ENCODE results near the gene CDH19.

CDH19 gene

GRCh38 chr18:66603941-66604627 is at the start of gene CDH19:
CDH19 (minus strand) TSS chr18:66604090; CDS start chr18:66572204, 31,886 bp downstream.
- DNase-seq, result no peak

- DNase-seq, result no peak
Observed at GRCh38 chr18:66647671-66648070, 43.8 kb upstream of the CDH19 start.

GRCh38 chr18:66646609-66647008 is 42.7 kb upstream of the CDH19 start:
- no peak for DNase-seq

GRCh38 chr18:66645983-66646382 is 42.1 kb upstream of the CDH19 start:
- no peak for DNase-seq

- no peak for DNase-seq
Observed at GRCh38 chr18:66641056-66641455, 37.2 kb upstream of the CDH19 start.

- DNase-seq, result no peak
Observed at GRCh38 chr18:66640431-66640830, 36.5 kb upstream of the CDH19 start.

- no peak for DNase-seq
Observed at GRCh38 chr18:66638856-66639629, 35.2 kb upstream of the CDH19 start.

- no peak for DNase-seq
Observed at GRCh38 chr18:66635342-66635741, 31.5 kb upstream of the CDH19 start.

GRCh38 chr18:66632756-66633155 is 28.9 kb upstream of the CDH19 start:
- DNase-seq, result no peak

- no peak for DNase-seq
Observed at GRCh38 chr18:66630831-66631230, 26.9 kb upstream of the CDH19 start.

- DNase-seq, result no peak
Observed at GRCh38 chr18:66623821-66624220, 19.9 kb upstream of the CDH19 start.

GRCh38 chr18:66621816-66622576 is 18.1 kb upstream of the CDH19 start:
- DNase-seq, result no peak

- DNase-seq, result peak; percentile 9
Observed at GRCh38 chr18:66616523-66616983, 12.7 kb upstream of the CDH19 start.

GRCh38 chr18:66615176-66615575 is 11.3 kb upstream of the CDH19 start:
- no peak for DNase-seq

GRCh38 chr18:66607632-66608031 is 3.7 kb upstream of the CDH19 start:
- DNase-seq, result no peak

- no peak for DNase-seq
Observed at GRCh38 chr18:66601649-66602048, 2.2 kb downstream of the CDH19 start.

- DNase-seq, result no peak
Observed at GRCh38 chr18:66599190-66599589, 4.7 kb downstream of the CDH19 start.

GRCh38 chr18:66587430-66587829 is 16.5 kb downstream of the CDH19 start:
- DNase-seq, result no peak

- no peak for DNase-seq
Observed at GRCh38 chr18:66582211-66582610, 21.7 kb downstream of the CDH19 start.

GRCh38 chr18:66575263-66575662 is 28.6 kb downstream of the CDH19 start:
- DNase-seq, result no peak

GRCh38 chr18:66571845-66572244 is 32.0 kb downstream of the CDH19 start:
- DNase-seq, result no peak

- DNase-seq, result no peak
Observed at GRCh38 chr18:66566616-66567015, 37.3 kb downstream of the CDH19 start.

GRCh38 chr18:66564236-66564635 is 39.7 kb downstream of the CDH19 start:
- no peak for DNase-seq

- DNase-seq, result no peak
Observed at GRCh38 chr18:66562279-66562678, 41.6 kb downstream of the CDH19 start.

Data from activated CD4-positive, alpha-beta T cell treated with anti-CD3 and anti-CD28 coated beads, Interleukin-2, Interleukin-6, amounts not matched to agents 100 ng/mL and 50 ng/mL, durations not matched to agents 16 hours and 8 hours (primary cell).